G401.6 (cell line): ENCODE data around the gene PGP.

Experiments used
- FAIRE-seq: peaks from 2 replicates; lab custom pipeline; 2012; peaks lifted over from hg19 to GRCh38; lab: Jason Lieb, UNC

Gene PGP

DNA sequence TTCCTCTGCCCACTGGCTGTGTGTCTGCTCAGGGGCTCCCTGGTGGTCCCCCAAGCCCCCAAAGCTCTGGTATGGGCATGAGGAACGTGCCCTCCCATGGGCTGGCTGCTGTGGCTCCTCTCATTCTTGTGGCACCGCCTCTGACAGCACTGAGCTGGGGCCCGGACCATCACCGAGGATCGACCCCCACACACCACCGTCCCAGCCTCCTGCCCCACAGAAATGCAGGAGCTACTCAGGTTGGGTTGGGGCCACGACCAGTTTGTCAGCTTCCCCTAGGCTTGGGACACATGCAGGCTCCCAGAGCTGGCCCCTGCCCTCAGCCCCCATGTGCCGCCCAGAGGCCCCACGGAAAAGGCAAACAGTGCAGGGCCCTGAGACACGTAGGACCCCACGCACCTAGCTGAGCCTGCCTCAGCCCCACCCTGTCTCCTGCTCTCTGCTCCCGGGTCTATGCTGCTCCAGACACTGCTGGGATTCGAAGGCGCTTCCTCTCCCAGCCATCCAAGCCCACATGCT is 15.0 kb downstream of the PGP start:
- FAIRE-seq, result no peak

DNA sequence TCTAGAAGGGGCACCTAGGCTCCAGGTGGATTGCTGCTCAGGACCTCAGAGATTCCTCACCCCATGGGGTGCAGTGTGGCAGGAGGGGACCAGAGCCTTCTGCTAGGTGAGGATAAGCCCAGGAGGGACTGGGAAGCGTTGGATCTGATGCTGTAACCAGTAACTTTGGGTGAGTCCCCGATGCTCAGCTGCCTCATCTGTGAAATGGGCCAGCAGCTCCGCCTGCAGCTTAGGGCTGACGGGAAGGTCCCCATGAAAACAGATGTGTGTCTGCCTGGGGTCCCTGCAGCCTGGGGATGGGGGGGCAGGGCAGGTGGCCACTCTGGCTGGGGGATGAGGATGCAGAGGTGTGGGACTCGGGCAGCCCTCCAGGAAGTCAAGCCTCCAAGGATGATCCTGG is 15.5 kb downstream of the PGP start:
- FAIRE-seq, result no peak

DNA sequence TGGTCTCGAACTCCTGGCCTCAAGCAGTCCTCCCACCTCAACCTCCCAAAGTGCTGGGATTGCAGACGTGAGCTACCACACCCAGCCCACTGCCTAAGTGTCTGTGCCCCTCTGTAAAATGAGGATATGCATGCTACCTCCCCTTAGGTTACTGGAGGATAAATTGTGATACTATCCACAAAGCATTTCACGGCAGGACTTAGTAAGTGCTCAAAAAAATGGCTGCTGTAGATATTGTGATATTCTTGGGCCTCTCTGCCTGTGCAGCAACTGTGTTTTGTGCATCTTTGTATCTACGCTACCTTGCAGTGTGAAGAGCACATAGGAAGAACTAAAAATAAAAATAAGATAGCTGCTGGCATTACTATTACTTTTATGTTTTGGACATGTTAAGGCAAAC is 16.4 kb downstream of the PGP start:
- no peak for FAIRE-seq

DNA sequence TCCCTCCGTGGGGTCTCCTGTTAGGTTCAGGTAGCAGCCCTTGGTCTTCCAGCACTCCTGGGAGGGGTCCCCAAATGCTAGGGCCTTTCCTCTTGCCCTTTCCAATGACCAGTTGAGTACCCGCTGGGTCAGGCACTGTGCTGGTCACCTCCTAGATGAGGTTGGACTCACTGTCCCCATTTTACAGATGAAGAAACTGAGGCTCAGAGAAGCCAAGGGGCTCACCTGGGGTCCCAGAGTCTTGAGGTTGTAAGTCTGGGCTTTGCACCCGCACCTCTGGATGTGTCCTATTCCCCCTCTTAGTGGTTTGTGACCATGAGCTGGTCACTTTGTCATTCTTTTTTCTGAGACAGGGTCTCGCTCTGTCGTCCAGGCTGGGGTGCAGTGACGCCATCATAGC is 16.9 kb downstream of the PGP start:
- FAIRE-seq, result no peak

DNA sequence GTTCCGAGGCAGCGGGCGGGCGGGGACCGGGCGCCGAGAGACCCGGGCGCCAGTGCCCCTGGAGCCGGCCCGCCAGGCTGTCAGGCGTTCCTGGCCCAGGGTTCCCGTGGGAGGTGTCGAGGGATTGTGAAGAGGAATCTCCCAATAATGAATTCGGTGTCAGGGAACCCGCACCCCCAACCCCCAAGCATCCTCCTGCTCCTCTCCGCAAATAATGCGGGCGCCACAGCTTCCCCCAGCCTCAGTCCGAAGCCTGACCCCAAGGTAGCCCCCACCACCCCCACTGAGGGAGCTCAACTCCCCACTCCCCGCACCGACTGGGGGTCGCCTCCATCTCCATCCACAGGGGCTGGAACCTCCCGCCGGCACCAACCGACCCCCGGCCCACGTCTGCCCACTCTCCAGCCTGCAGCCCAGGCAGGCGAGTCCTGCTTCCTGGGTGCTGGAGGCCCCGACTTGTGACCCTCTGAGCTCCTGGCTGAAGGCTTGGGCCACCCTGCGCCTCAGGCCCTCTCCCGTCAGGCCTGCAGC is 17.6 kb downstream of the PGP start:
- no peak for FAIRE-seq

DNA sequence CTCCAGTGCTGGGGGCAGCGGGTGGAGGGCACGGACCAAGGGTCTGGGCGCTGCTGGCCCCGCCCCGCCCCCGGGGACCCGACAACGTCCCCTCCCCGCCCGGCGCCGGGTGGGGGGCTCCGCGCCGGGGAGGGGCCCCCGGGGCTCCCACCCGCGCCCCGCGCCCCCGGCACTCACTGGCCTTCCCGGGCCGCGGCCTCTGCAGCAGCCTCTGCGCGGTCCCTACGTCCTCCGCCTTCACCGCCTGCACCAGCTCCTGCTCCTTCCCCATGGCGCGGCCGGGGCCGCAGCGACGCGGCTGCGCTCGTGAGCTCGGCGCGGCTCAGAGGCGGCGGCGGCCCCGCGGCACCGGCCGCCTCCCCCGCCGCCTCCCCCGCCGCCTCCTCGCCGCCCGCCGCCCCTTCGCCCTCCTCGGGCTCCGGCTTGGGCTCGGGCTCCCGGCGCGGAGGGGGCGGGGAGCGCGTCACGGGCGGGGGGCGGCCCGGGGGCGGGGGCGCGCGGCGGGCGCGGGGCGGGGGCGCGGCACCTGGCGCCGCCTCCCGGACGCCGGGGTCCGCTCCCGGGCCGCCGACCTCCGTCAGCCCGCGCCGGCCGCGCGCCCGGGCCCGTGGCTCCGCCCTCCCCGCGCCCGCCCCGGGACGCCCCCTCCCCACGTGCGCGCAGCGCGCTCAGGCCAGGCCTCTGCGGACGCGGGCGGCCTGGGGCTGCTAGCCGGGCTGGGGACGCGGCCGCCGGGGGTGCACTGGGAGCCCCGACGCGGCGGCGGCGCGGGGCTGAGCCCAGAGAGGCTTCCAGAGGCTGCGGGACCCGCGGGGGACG is 18.3 kb downstream of the PGP start, which contains the start of gene CASKIN1:
TSS of gene CASKIN1 (minus strand) at position 444 of the 819 bp plus-strand sequence. CDS start at position 271, 173 bp downstream.
- no peak for FAIRE-seq

DNA sequence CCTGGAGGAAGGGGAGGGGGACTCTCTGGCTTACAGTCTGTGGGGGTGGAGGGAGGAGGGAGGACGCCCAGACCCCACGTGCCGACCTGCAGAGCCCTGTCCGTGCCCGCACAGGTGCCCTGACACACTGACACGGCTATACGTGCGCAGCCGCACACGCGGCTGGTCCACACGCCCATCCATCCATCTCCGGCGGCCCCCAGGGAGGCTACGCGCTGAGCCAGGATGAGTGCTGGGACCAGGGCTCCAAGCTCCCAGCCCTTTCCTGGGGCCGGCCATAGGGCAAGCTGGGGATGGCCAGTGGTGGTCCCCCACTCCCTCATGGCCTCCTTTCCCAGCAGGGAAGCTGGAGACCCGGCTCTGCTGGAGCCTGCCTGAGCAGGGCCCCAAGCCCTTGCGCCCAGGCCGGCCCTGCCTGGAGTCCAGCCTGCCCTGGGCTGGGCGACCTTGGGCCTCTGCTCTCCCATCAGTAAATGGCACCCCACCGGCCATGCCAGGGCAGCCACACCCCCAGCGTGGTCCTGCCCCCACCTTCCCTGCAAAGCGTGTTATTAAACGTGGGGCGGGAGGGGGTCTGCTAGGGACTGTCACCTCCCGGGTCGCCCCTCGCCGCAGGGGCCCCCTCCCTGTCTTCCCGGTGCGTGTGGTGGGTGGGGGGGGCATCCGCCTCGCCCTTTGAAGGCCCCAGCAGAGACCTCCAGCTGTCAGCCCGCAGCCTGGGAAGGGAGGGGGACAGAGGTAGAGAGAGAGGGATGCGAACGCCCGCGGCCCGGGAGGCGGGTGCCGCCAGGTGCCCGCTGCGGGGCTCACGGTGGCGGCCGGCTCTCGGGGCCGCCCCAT is 19.1 kb downstream of the PGP start:
- FAIRE-seq, result no peak

DNA sequence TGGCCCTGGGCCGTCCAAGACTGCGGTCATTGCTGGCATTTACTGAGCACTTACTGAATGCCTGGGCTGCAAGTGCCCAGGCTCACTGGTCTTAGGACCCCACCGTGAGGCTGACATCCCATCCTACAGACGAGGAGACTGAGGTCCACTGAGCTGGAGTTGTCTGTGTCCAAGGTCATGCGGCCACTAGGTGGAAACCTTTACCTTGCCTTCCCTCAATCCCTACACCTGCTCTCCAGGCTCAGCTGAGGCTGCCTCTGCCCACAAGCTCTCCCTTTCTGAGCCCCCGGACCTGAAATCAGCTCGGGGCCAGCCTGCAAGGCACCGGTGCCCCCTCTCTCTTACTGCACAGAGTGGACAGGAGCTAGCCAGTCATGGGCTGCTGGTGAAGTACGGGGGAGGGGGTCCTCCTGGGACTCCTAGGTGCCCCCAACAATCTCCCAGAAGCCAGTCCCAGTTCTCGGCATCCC is 19.8 kb downstream of the PGP start:
- peak; percentile 60 for FAIRE-seq

DNA sequence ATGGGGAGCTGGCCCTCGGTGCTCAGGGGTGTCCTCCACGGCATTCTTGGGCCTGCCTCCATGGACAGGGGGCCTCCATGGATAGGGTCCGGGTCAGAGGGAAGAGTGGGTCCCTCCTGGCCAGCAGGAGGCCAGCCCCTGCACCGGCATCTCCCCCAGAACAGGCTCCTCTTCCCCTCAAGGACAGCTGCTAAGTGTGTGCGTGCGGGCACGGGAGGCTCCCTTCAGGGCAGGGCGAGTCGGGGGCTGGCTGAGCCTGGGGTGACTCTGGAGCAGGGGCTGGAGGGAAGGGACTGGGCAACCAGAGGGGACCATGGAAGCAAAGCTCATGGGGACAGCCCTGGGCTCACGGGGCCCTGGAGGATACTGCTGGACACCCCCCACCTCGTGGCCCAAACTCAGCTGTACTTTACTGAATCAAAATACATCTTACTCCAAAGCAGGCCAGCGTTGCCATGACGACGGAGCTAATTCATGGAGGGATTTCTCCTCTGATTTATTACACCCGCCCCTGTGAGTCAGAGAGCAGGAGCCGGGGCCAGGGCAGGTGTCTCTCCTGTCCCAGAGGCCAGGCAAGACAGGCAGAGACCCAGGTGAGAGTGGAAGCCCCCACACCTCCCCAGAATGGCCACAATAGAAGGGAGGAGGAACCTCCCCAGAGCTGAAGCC is 20.3 kb downstream of the PGP start:
- FAIRE-seq, result no peak

DNA sequence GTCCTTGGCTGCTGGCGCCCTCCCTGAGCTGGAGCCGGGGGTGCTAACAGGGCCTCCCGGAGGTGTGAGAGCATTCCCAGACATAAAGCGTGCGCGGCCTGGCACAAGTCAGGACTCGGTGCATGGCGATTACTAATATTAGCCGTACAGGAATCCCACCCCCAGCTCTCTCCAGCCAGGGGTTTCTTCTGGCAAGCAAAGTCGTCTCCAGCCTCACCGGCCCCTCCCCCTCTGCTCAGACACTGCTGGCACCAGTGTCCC is 23.3 kb downstream of the PGP start:
- FAIRE-seq, result no peak

DNA sequence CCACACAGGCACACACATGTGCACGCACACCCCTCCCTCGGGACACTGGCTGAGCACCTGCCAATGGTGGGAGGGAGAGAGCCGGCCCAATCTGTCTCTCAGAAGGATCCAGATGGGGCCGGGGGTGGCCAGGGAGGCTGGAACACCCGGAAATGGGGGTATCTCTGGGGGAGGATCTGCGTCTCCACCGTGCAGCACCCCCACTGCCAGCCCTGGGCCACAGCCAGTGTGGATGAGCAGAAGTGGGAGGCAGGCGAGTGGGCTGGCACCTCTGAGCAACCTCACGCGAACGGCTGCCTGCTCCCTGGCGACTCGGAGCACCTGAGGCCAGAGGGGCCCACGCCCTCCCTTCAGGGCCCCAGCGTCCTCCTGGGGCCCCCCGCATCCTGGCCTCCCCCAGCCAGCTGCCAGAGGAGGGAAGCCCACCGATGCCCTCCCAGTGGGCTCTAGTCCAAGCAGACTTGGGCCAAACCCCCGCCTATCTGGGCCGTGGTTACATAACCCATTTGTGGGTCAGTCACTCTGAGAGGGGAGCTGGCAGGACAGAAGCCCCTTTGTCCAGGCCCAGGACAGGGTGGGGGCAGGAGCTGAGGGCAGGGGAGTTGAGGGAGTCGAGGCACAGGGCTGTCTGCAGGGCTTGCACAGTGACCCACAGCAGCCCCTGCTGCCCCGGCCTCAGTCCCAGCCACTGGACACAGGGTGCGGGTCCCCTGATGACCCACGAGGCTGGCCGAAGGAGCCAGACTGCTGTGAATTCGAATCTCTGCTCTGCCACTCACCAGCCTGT is 23.8 kb downstream of the PGP start:
- FAIRE-seq, result no peak

DNA sequence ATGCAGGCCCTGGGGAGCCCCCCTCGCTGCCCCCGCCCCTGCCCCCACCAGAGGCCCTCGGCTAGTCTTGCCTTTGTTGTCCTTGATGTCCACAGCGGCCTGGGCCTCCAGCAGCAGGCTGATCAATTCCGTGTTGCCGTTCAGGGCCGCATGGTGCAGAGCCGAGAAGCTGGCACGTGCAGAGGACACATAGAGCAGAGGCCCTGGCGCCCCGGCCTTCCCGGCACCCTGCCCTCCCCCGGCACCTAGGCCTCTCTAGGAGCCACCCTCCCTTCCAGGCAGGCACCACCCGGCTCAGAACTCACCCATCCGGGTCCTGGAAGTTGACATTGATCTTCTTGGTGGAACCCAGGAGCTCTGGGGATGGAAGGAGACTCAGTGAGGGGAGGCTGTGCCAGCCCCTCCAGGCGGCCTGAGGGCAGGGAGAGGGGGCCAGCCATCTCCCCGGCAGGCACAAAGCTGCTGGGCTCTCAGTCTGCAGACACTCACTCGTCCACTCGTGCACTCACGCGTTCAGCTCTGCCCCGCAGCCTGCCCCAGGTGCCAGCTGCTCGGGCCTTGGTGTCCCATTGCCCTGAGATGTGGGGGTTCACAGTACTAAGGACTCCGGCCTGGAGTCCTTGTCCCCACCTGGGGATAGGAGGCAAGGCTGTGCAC is 24.5 kb downstream of the PGP start:
- no peak for FAIRE-seq

DNA sequence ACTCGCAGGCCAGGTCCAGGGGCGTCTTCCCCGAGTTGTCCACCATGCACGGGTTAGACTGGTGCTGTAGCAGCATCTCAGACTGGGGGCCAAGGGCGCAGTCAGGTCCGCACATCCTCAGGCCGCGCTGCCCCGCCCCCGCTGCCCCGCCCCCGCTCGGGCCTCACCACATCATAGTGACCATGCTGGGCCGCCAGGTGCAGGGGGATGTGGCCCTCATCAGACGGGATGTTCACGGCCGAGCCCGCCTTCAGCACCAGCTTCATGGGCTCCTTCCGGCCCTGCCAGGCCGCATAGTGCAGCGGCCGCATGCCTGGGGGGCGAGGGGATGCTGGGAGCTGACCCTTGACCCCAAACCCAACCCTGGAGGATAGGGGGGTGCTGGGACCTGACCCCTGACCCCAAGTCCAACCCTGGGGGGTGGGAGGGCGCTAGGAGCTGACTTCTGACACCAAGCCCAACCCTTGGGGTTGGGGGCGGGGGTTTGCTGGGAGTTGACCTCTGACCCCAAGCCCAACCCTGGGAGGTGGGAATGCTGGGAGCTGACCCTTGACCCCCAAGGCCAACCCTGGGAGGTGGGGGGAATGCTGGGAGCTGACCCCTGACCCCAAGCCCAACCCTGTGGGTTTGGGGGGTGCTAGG is 25.3 kb downstream of the PGP start:
- FAIRE-seq, result no peak

DNA sequence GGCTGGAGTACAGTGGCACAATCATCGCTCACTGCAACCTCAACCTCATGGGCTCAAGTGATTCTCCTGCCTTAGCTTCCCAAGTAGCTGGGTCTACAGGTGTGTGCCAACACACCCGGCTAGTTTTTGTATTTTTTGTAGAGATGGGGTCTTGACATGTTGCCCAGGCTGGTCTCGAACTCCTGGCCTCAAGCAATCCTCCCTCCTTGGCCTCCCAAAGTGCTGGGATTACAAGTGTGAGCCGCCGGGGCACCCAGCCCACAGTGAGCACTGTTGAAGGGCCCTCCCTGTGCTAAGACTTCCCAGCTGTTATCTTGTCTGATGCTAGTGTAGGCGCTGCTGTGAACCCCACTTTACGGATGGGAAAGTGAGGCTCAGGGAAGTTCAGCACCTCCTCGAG is 26.2 kb downstream of the PGP start:
- no peak for FAIRE-seq

DNA sequence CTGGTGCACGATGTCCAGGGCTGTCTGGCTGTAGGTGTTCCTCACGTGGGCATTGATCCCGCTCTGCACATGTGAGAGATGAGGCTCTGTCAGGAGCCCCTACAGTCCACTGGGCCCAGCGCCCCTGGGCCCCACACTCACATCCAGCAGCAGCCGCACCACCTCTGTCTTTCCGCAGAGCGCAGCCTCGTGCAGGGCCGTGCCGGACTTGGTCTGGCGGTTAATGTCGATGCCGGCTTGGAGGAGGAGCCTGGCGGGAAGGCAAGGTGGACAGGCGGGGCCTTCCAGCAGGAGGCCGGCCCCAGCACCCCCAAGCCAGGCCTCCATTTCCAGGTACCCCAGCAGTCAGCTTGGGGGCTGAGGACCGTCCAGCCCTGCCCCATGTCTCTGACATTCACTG is 27.4 kb downstream of the PGP start:
- FAIRE-seq, result no peak

DNA sequence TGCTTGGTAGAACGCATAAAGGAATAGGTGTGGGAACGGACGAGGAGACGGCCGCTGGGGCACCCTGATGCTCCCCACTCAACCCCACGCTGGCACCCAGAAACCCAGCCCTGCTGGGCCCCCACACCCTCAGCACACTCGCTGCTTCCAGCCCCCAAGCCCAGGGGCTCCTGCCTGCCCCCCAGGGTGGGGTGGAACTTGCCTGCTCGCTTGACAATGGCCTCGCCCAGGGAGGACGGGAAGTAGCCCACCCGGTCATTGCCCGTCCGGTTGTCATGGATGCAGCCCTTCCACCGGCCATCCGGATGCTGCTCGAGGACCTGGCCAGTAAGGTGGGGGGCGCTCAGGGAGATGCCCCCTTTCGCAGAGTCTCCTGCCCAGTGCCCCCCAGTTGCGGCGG is 28.1 kb downstream of the PGP start:
- no peak for FAIRE-seq

DNA sequence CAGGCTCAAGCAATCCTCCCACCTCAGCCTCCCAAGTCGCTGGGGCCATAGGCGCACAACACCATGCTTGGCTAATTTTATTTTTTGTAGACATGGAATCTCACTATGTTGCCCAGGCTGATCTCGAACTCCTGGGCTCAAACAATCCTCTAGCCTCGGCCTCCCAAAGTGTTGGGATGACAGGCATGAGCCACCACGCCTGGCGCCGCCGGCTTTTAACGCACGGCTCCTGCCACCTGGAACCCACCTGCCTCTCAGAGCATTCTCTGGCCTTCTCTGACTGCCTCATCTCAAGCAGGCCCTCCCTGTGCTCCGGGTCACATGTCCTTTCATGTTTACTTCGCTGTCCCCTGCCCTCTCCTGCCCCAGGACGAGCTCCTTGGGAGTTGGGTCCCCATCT is 28.6 kb downstream of the PGP start:
- FAIRE-seq, result no peak

DNA sequence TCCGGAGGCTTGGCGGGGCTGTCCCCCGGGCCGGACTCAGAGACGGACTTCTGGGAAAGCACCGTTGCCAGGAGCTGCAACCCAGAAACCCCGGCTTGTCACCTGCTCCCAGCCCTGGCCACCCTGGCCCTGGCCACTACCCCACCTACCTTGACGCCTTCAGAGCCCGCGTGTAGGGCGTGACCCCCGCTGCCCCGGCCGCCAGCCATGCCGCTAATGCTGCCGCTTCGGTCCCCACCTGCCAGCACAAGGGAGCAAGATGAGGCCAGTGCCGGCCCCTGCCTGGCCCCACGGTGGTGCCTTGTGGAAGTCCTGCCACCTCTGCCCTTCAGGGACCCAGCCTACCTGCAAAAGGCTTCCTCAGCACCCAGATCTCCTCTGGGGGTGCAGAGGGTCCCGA is 29.7 kb downstream of the PGP start:
- no peak for FAIRE-seq

DNA sequence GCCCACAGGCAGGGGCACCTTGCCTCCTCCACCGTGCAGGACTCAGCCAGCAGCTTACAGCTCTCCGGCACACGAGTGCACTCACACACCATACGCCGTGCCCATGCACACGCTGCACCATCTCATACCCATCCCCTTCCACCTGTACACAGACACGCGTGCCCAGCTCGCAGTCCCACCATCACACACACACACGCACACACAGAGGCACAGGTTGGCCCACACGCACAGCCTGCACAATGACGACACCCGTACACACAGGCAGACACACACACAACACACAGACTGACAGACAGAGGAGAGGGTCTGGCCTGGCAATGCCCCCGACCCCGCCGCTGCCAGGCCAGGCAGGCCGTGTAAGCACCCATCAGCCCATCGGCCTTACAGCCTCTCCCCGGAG is 30.3 kb downstream of the PGP start:
- FAIRE-seq, result no peak

DNA sequence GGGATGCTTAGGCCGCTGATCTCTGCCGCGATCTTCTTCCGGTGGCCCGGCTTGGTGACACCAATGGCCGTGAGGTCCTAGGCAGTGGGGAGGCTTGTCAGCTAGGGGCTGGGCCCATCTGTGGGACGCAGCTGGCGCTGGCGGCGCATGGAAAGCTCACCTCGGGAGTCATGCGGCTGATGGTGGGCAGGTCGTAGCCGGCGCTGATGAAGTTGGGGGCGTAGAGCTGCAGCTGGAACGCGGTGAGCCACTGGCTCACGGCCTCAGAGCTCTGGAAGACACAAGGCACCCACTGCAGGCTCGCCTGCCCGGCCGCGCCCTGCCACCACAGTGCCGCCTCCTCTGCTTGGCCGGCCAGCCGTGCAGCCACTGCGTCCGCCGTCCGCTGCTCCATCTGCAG is 31.0 kb downstream of the PGP start:
- no peak for FAIRE-seq

DNA sequence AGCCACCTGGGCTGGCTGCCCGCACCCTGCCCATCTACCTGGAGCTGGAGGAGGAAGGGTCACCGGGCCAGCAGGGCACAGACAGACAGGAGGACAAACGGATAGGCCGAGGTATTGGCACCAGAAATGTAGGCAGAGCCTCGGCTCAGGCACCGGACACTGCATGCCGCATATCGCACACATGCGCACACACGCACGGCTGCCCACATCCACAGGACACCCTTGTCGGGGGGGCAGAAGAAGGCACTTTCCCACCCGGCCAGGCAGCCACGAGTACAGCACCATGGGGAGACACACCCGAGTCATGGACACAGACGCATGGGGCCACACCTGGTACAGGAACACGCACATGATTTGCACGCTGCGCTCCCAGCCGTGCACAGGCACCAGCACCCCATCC is 32.7 kb downstream of the PGP start:
- no peak for FAIRE-seq
